A549 (cell line): ENCODE results near the gene NGLY1. TPM values are rescaled to one million over a fixed set of nuclear protein-coding genes. Genes with fewer than 3 reads are reported as not detected.

Source experiments
- ATAC-seq, 2 experiments: fragments of 200-7000 bp in 1 of 2; fragments of >200 bp in 1 of 2; cut with Nextera tagmentation in 1 of 2; cut with Tn5 transposase in 1 of 2; 3 replicates each; pipeline versions ENCODE4 v1.8.0 to v1.9.1; 2018 to 2020; ENCODE audit warnings: mild to moderate bottlenecking in 1 of 2, moderate library complexity in 1 of 2
- CTCF ChIA-PET: fragments of 300-600 bp; sonication (Branson Sonifier 250); formaldehyde crosslinking; extraction: SDS; loops from one replicate; lab custom pipeline; 2021; ENCODE audit warnings: antibody characterized with exemption, inconsistent platforms; lab: Yijun Ruan, JAX
- POLR2A ChIA-PET: fragments of 350-600 bp; formaldehyde crosslinking; extraction: SDS; loops from one replicate; lab custom pipeline; 2021; ENCODE audit warnings: antibody characterized with exemption, inconsistent platforms; lab: Yijun Ruan, JAX
- DNase-seq, 2 experiments: peaks; one replicate each; pipeline versions ENCODE4 v3.0.0 to v3.0.0-alpha.2; 2011 to 2016; ENCODE audit warnings: low read depth in 1 of 2, low spot score in 1 of 2
- FAIRE-seq: peaks from 2 replicates; lab custom pipeline; 2011; peaks lifted over from hg19 to GRCh38; lab: Jason Lieb, UNC
- H3K27ac ChIP-seq, 2 experiments: fragments of >200 bp; sonication (Bioruptor Twin); formaldehyde crosslinking; 3 replicates each; pipeline ENCODE4 v1.5.1; 2016 to 2017
- H3K4me1 ChIP-seq: fragments of >200 bp; sonication (Bioruptor Twin); formaldehyde crosslinking; 3 replicates; pipeline ENCODE4 v1.6.1; 2016
- H3K4me2 ChIP-seq: fragments of >200 bp; sonication (Bioruptor Twin); formaldehyde crosslinking; 3 replicates; pipeline ENCODE4 v1.6.1; 2016
- H3K4me3 ChIP-seq: fragments of >200 bp; sonication (Bioruptor Twin); formaldehyde crosslinking; 3 replicates; pipeline ENCODE4 v1.5.1; 2016
- H3K9me3 ChIP-seq: fragments of >200 bp; sonication (Bioruptor Twin); formaldehyde crosslinking; 3 replicates; pipeline ENCODE4 v1.6.1; 2016
- BHLHE40 ChIP-seq: IDR thresholded peaks from 2 replicates; pipeline ENCODE4 v1.6.1; 2012; ENCODE audit warnings: low read depth, low read length, inconsistent platforms
- CBX2 ChIP-seq: fragments of 200-600 bp; sonication (generic); IDR thresholded peaks from 2 replicates; pipeline ENCODE4 v1.6.1; 2016; ENCODE audit warnings: low read depth, mild to moderate bottlenecking, borderline replicate concordance
- CBX8 ChIP-seq: fragments of 200-600 bp; sonication (generic); IDR thresholded peaks from 2 replicates; pipeline ENCODE4 v1.6.1; 2016
- CHD4 ChIP-seq: fragments of 200-600 bp; sonication (generic); IDR thresholded peaks from 2 replicates; pipeline ENCODE4 v1.6.1; 2016; ENCODE audit warnings: antibody characterized with exemption, mild to moderate bottlenecking, borderline replicate concordance
- EHF ChIP-seq: fragments of 250-450 bp; sonication (Bioruptor Pico); IDR thresholded peaks from 2 replicates; pipeline ENCODE4 v1.5.0; 2020; ENCODE audit warnings: mild to moderate bottlenecking
- EHMT2 ChIP-seq: fragments of 200-600 bp; sonication (generic); IDR thresholded peaks from 2 replicates; pipeline ENCODE4 v1.6.1; 2016; ENCODE audit warnings: antibody characterized with exemption, low read depth, mild to moderate bottlenecking, moderate library complexity
- ESRRA ChIP-seq: fragments of 150-350 bp; IDR thresholded peaks from 2 replicates; pipeline ENCODE4 v1.6.1; 2014; ENCODE audit warnings: mild to moderate bottlenecking, low read length, borderline replicate concordance
- FOXS1 ChIP-seq: fragments of 250-450 bp; sonication (Bioruptor Pico); IDR thresholded peaks from 2 replicates; pipeline ENCODE4 v1.5.0; 2020; ENCODE audit warnings: mild to moderate bottlenecking, moderate library complexity
- GATA3 ChIP-seq: IDR thresholded peaks from 2 replicates; pipeline ENCODE4 v1.6.1; 2012; ENCODE audit warnings: borderline replicate concordance
- HES2 ChIP-seq: fragments of >200 bp; sonication (Bioruptor Twin); formaldehyde crosslinking; IDR thresholded peaks from 2 replicates; pipeline ENCODE4 v1.6.1; 2016
- HOXA7 ChIP-seq: fragments of 250-450 bp; sonication (Bioruptor Pico); IDR thresholded peaks from 2 replicates; pipeline ENCODE4 v1.5.0; 2020; ENCODE audit warnings: mild to moderate bottlenecking, moderate library complexity
- JUN ChIP-seq, 2 experiments: fragments of >200 bp; sonication (Bioruptor Twin); formaldehyde crosslinking; IDR thresholded peaks; 2 replicates in 1 of 2; 3 replicates in 1 of 2; pipeline ENCODE4 v1.6.1; 2016 to 2017
- JUNB ChIP-seq: fragments of >200 bp; sonication (Bioruptor Twin); formaldehyde crosslinking; IDR thresholded peaks from 2 replicates; pipeline ENCODE4 v1.6.1; 2016
- KDM1A ChIP-seq: fragments of 200-600 bp; sonication (generic); IDR thresholded peaks from 2 replicates; pipeline ENCODE4 v1.6.1; 2016; ENCODE audit warnings: low read depth, mild to moderate bottlenecking
- NFE2L2 ChIP-seq: fragments of 150-350 bp; conservative IDR thresholded peaks from 2 replicates; pipeline ENCODE4 v1.6.1; 2014; ENCODE audit warnings: low read length
- NPAS2 ChIP-seq: fragments of 250-450 bp; sonication (Bioruptor Pico); IDR thresholded peaks from 2 replicates; pipeline ENCODE4 v1.8.0; 2022; ENCODE audit warnings: mild to moderate bottlenecking, moderate library complexity, borderline replicate concordance
- PHF8 ChIP-seq: fragments of 200-600 bp; sonication (generic); IDR thresholded peaks from 2 replicates; pipeline ENCODE4 v1.6.1; 2016; ENCODE audit warnings: low read depth, mild to moderate bottlenecking, antibody characterized with exemption, moderate library complexity, borderline replicate concordance
- RAD21 ChIP-seq, 2 experiments: fragments of >200 bp in 1 of 2; sonication (Bioruptor Twin) in 1 of 2; formaldehyde crosslinking in 1 of 2; IDR thresholded peaks in 1 of 2; conservative IDR thresholded peaks in 1 of 2; 2 replicates in 1 of 2; 3 replicates in 1 of 2; pipeline ENCODE4 v1.6.1; 2012 to 2018; ENCODE audit warnings: inconsistent platforms in 1 of 2
- SMC3 ChIP-seq: fragments of >200 bp; sonication (Bioruptor Twin); formaldehyde crosslinking; IDR thresholded peaks from 3 replicates; pipeline ENCODE4 v1.6.1; 2018; ENCODE audit warnings: inconsistent platforms
- SREBF2 ChIP-seq: fragments of 450-650 bp; IDR thresholded peaks from 2 replicates; pipeline ENCODE4 v1.6.1; 2014; ENCODE audit warnings: mild to moderate bottlenecking, moderate library complexity
- TP53 ChIP-seq: fragments of 250-450 bp; sonication (Bioruptor Pico); IDR thresholded peaks from 2 replicates; pipeline ENCODE4 v1.5.0; 2021; ENCODE audit warnings: mild to moderate bottlenecking, moderate library complexity
- ZFP36 ChIP-seq: fragments of 450-650 bp; IDR thresholded peaks from 2 replicates; pipeline ENCODE4 v1.6.1; 2014; ENCODE audit warnings: borderline replicate concordance; ENCODE audit not compliant: partially characterized antibody
- ZNF302 ChIP-seq: fragments of 250-450 bp; sonication (Bioruptor Pico); IDR thresholded peaks from 2 replicates; pipeline ENCODE4 v1.9.0; 2021; ENCODE audit warnings: inconsistent platforms, mild to moderate bottlenecking, moderate library complexity
- WGBS: methylation state at CpG from one replicate; pipeline ENCODE4 v1.1.6; 2017; ENCODE audit errors: missing lambda C conversion rate; 5-methylcytosine and 5-hydroxymethylcytosine counted together
- polyA plus RNA-seq, 4 experiments: library from polyadenylated mRNA; depleted of rRNA in 3 of 4; stranded (reverse); fragments of >200 nt; fragmentation: RNase III in 1 of 4; extraction: RNeasy Plus Mini Kit Qiagen cat#74134 plus additional on column Dnase treatment in 1 of 4; gene quantifications; 2 replicates in 3 of 4; 3 replicates in 1 of 4; pipeline ENCODE4 v1.2.3, GENCODE V29; 2011 to 2017
- TF ChIP-seq, protein P1 (sequence below): fragments of >200 bp; sonication (Bioruptor Twin); formaldehyde crosslinking; IDR thresholded peaks from 3 replicates; pipeline ENCODE4 v1.6.1; 2016
- TF ChIP-seq, protein P2 (sequence below): fragments of 150-350 bp; IDR thresholded peaks from 2 replicates; pipeline ENCODE4 v1.6.1; 2014; ENCODE audit warnings: low read depth, mild to moderate bottlenecking, low read length
- TF ChIP-seq, protein P3 (sequence below): IDR thresholded peaks from 2 replicates; pipeline ENCODE4 v1.6.1; 2012; ENCODE audit warnings: low read depth, borderline replicate concordance
- TF ChIP-seq, protein P4 (sequence below): IDR thresholded peaks from 2 replicates; pipeline ENCODE4 v1.6.1; 2012

NGLY1 gene
- polyA plus RNA-seq, 2 of the 4 experiments (the other 2 are of a cell fraction): 25.2 to 29.2 TPM

DNA sequence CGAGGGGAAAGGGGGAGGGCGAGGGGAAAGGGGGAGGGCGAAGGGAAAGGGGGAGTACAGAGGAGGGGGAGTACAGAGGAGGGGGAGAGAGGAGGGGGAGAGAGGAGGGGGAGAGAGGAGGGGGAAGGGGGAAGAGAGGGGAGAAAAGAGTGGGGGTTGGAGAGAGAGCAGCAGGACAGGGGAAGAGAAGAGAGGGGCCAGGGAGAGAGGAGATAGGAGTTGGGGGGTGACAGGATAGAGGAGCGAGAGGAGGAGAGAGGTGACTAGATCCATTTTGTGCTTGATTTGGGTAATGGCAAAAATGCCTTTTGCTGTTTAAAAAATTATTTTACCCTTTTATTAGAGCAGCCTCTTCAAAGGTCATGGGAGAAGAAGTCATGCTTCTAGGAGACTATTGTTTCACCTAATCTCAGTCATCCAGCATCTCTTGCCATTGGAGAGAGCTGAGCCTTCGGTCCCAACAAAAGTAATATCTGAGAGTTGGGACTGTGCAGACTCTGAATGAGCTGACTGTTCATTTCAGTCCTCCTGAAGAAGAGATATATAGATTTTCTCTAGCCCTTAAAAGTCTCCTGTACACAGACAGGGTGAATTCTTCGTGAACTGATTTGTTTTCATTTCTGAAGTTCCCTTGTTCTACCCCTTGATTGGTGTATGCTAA, 103.5 kb downstream of the NGLY1 start:
- no peak overlapping the region for H3K27ac ChIP-seq
- CTCF ChIA-PET: no interaction called here
- no peak for FAIRE-seq
- WGBS: 85% methylated on average over 3 of the region's 6 CpGs
- H3K9me3 ChIP-seq: no peaks in the 10 kb centered on the region
- TF ChIP-seq CBX2 (no peak), TP53 (CRISPR knock-in tag) (no peak), NFE2L2 (no peak), HOXA7 (CRISPR knock-in tag) (no peak), BHLHE40 (no peak)
- TF ChIP-seq, protein P1, sequence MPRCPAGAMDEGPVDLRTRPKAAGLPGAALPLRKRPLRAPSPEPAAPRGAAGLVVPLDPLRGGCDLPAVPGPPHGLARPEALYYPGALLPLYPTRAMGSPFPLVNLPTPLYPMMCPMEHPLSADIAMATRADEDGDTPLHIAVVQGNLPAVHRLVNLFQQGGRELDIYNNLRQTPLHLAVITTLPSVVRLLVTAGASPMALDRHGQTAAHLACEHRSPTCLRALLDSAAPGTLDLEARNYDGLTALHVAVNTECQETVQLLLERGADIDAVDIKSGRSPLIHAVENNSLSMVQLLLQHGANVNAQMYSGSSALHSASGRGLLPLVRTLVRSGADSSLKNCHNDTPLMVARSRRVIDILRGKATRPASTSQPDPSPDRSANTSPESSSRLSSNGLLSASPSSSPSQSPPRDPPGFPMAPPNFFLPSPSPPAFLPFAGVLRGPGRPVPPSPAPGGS: no peak
- TF ChIP-seq, all 56 proteins: peak for 0
- POLR2A ChIA-PET: no interaction called here
- Histone ChIP-seq H3K4me2 (no peak overlapping the region), H3K4me1 (no peaks in the 10 kb centered on the region), H3K4me3 (no peak overlapping the region)
- ATAC-seq (peak; percentile 30 to 45; a peak in 3 of 6 replicates), DNase-seq (no peak)

- Histone ChIP-seq H3K4me1 (no peaks in the 10 kb centered on the region), H3K4me3 (no peak overlapping the region), H3K4me2 (no peak overlapping the region), H3K9me3 (no peaks in the 10 kb centered on the region), H3K27ac (no peak overlapping the region)
- WGBS: no CpG with 5 or more reads among the region's 2 CpGs
- FAIRE-seq (no peak), DNase-seq (no peak), ATAC-seq (no peak)
- ChIA-PET POLR2A (no interaction called here), CTCF (interaction anchor here (1.0 kb wide), 1 partner anchor 31 kb away, joined by 3 read pairs; no protein-coding TSS in a partner anchor)
- TF ChIP-seq ESRRA (no peak), HOXA7 (CRISPR knock-in tag) (no peak), JUNB (no peak), PHF8 (no peak), KDM1A (no peak), EHMT2 (no peak)
Measured at GRCh38 chr3:25679166-25679565, 104.1 kb downstream of the NGLY1 start.

DNA sequence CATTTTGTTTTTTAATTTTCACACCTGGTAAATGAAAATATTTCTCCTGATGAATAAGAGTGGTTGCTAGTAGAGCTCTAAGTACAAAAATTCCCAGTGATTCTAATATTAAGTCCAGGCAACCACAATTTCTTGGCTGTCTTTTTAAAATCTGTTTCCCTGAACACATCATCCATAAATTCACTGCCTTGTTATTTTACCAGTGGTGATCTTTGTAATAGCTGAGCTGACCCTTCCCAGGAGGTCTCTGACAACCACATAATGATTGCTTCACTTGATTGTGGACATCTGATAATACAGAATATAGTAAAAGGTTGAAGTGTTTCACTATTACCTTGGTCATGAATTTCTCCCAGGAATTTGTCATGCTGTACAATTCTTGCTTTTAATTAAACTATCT, 104.7 kb downstream of the NGLY1 start:
- no peak for ATAC-seq
- H3K9me3 ChIP-seq: no peaks in the 10 kb centered on the region
- no peak overlapping the region for H3K4me2 ChIP-seq
- CTCF ChIA-PET: interaction anchor here (1.0 to 1.4 kb wide), 2 partner anchors 31 to 167 kb away, joined by 3 read pairs; no protein-coding TSS in a partner anchor
- H3K4me1 ChIP-seq: no peaks in the 10 kb centered on the region
- POLR2A ChIA-PET: no interaction called here
- no peak for FAIRE-seq
- TF ChIP-seq ZNF302 (CRISPR knock-in tag): no peak
- TF ChIP-seq, protein P2, sequence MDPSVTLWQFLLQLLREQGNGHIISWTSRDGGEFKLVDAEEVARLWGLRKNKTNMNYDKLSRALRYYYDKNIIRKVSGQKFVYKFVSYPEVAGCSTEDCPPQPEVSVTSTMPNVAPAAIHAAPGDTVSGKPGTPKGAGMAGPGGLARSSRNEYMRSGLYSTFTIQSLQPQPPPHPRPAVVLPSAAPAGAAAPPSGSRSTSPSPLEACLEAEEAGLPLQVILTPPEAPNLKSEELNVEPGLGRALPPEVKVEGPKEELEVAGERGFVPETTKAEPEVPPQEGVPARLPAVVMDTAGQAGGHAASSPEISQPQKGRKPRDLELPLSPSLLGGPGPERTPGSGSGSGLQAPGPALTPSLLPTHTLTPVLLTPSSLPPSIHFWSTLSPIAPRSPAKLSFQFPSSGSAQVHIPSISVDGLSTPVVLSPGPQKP: no peak
- no peak for TF ChIP-seq EHF (CRISPR knock-in tag)
- no peak for TF ChIP-seq JUN (IDR thresholded peaks at IDR 0.05)
- TF ChIP-seq NPAS2: no peak
- no peak for TF ChIP-seq SMC3
- TF ChIP-seq ZFP36: no peak
- no peak for TF ChIP-seq CHD4
- no peak for TF ChIP-seq GATA3
- TF ChIP-seq SREBF2: no peak
- no peak for TF ChIP-seq FOXS1 (CRISPR knock-in tag)
- no peak for TF ChIP-seq RAD21 (conservative IDR thresholded peaks at IDR 0.05 in 1 of 2, IDR thresholded peaks at IDR 0.05 in 1 of 2)
- TF ChIP-seq, protein P3, sequence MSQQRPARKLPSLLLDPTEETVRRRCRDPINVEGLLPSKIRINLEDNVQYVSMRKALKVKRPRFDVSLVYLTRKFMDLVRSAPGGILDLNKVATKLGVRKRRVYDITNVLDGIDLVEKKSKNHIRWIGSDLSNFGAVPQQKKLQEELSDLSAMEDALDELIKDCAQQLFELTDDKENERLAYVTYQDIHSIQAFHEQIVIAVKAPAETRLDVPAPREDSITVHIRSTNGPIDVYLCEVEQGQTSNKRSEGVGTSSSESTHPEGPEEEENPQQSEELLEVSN: no peak
- TF ChIP-seq CBX8: no peak
- TF ChIP-seq BHLHE40: no peak
- TF ChIP-seq, protein P4, sequence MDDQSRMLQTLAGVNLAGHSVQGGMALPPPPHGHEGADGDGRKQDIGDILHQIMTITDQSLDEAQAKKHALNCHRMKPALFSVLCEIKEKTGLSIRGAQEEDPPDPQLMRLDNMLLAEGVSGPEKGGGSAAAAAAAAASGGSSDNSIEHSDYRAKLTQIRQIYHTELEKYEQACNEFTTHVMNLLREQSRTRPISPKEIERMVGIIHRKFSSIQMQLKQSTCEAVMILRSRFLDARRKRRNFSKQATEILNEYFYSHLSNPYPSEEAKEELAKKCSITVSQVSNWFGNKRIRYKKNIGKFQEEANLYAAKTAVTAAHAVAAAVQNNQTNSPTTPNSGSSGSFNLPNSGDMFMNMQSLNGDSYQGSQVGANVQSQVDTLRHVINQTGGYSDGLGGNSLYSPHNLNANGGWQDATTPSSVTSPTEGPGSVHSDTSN: no peak
- no peak for TF ChIP-seq HES2
- TF ChIP-seq HOXA7 (CRISPR knock-in tag): no peak
- no peak overlapping the region for H3K27ac ChIP-seq
- no peak for DNase-seq
- no peak overlapping the region for H3K4me3 ChIP-seq
